ENCODE results near the gene FFAR3. TPM values are rescaled to one million over a fixed set of nuclear protein-coding genes. Genes with fewer than 3 reads are reported as not detected.

FFAR3 gene
- total RNA-seq, 1 donor from 2014 or later = not detected

GRCh38 chr19:35340431-35340830 lies 17.8 kb upstream of the FFAR3 start:
- FAIRE-seq (no peak), DNase-seq (ENCODE audit: low read depth) (no peak)
- no peak overlapping the region for H3K4me3 ChIP-seq (ENCODE audit: low read depth, low read length)
- H3K36me3 ChIP-seq (ENCODE audit: control insufficient read depth, insufficient read depth, low read length) = no peaks in the 10 kb centered on the region
- TF ChIP-seq CTCF (IDR thresholded peaks at IDR 0.05; ENCODE audit: insufficient read depth, low read length, severe bottlenecking) = no peak
- no peaks in the 10 kb centered on the region for H3K27me3 ChIP-seq (ENCODE audit: control insufficient read depth, insufficient read depth, low read length)

DNA sequence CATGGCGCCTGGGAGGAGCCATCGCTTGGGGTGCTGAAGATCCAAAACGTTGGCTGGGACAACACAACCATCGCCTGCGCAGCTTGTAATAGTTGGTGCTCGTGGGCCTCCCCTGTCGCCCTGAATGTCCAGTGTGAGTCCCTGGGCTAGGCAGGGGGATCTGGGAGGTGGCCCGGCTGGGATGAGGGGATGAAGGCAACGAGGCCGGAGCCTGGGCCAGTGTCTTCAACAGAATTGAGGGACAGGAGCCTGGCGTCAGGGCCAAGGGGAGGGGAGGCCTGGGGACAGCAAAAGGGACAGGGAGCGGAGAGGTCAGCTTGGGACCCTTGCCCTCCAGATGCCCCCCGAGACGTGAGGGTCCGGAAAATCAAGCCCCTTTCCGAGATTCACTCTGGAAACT lies 17.3 kb upstream of the FFAR3 start:
- Histone ChIP-seq H3K36me3 (ENCODE audit: control insufficient read depth, insufficient read depth, low read length) (no peaks in the 10 kb centered on the region), H3K4me3 (ENCODE audit: low read depth, low read length) (no peak overlapping the region), H3K27me3 (ENCODE audit: control insufficient read depth, insufficient read depth, low read length) (no peaks in the 10 kb centered on the region)
- no peak for TF ChIP-seq CTCF (IDR thresholded peaks at IDR 0.05; ENCODE audit: insufficient read depth, low read length, severe bottlenecking)
- DNase-seq (ENCODE audit: low read depth) (no peak), FAIRE-seq (no peak)

GRCh38 chr19:35341565-35342225 lies 16.6 kb upstream of the FFAR3 start:
- no peak overlapping the region for H3K4me3 ChIP-seq (ENCODE audit: low read depth, low read length)
- TF ChIP-seq CTCF (IDR thresholded peaks at IDR 0.05; ENCODE audit: insufficient read depth, low read length, severe bottlenecking) = no peak
- no peaks in the 10 kb centered on the region for H3K36me3 ChIP-seq (ENCODE audit: control insufficient read depth, insufficient read depth, low read length)
- H3K27me3 ChIP-seq (ENCODE audit: control insufficient read depth, insufficient read depth, low read length) = no peaks in the 10 kb centered on the region
- DNase-seq (ENCODE audit: low read depth) (no peak), FAIRE-seq (no peak)

GRCh38 chr19:35342430-35342829 lies 15.8 kb upstream of the FFAR3 start:
- Histone ChIP-seq H3K27me3 (ENCODE audit: control insufficient read depth, insufficient read depth, low read length) (no peaks in the 10 kb centered on the region), H3K4me3 (ENCODE audit: low read depth, low read length) (no peak overlapping the region), H3K36me3 (ENCODE audit: control insufficient read depth, insufficient read depth, low read length) (no peaks in the 10 kb centered on the region)
- FAIRE-seq = no peak
- no peak for DNase-seq (ENCODE audit: low read depth)
- TF ChIP-seq CTCF (IDR thresholded peaks at IDR 0.05; ENCODE audit: insufficient read depth, low read length, severe bottlenecking) = no peak

DNA sequence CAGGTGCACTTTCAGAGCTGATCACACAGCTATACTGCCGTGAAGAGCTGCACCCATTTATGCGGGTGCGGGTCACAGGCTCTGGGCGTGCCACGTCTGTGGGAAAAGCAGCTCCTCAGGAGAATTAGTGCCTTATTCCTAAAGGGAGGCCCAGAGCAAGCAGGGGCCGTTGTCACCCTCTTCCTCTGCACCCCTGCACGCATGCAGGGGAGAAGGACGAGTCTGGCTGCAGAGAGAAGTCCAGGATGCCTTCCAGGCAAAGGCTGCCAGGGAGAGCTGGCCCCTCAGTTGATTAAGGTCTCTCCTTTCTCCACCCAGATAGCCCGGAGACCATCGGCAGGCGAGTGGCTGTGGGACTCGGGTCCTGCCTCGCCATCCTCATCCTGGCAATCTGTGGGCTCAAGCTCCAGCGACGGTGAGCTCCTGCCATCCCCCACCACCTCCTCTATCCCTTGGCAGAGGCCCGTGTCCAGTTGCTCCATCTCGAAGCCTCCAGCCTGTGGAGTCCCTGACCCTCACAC lies 13.7 kb upstream of the FFAR3 start:
- no peaks in the 10 kb centered on the region for H3K27me3 ChIP-seq (ENCODE audit: control insufficient read depth, insufficient read depth, low read length)
- no peak for FAIRE-seq

More for the DNA sequence above, 13.7 kb upstream of the FFAR3 start:
- Histone ChIP-seq H3K4me3 (ENCODE audit: low read depth, low read length) (no peak overlapping the region), H3K36me3 (ENCODE audit: control insufficient read depth, insufficient read depth, low read length) (no peaks in the 10 kb centered on the region)
- no peak for DNase-seq (ENCODE audit: low read depth)
- no peak for TF ChIP-seq CTCF (IDR thresholded peaks at IDR 0.05; ENCODE audit: insufficient read depth, low read length, severe bottlenecking)
